Mucosa of rectum (tissue), 2 donors: ENCODE data around the gene TAS2R43.
"Not testable (repeated sequence)": the region's sequence is repeated elsewhere in the genome, so short reads cannot be mapped to it uniquely, and the experiment has no call there.

Source experiments
- H3K27ac ChIP-seq, 2 donors: one replicate each; pipeline ENCODE4 v1.7.0; 2013; ENCODE audit warnings: inconsistent platforms in 2 of 2, low read depth in 2 of 2, low read length in 2 of 2
- H3K27me3 ChIP-seq, 2 donors: one replicate each; pipeline ENCODE4 v1.7.0; 2013; ENCODE audit warnings: low read length in 2 of 2; ENCODE audit not compliant: control insufficient read depth in 2 of 2, insufficient read depth in 2 of 2
- H3K36me3 ChIP-seq, 2 donors: one replicate each; pipeline ENCODE4 v1.7.0; 2013; ENCODE audit warnings: low read length in 2 of 2; ENCODE audit not compliant: control insufficient read depth in 2 of 2, insufficient read depth in 2 of 2
- H3K4me1 ChIP-seq, 2 donors: one replicate each; pipeline ENCODE4 v1.7.0; 2013; ENCODE audit warnings: low read length in 2 of 2, mild to moderate bottlenecking in 1 of 2; ENCODE audit not compliant: control insufficient read depth in 2 of 2, insufficient read depth in 2 of 2
- H3K4me3 ChIP-seq, 2 donors: one replicate each; pipeline ENCODE4 v1.7.0; 2013; ENCODE audit warnings: low read length in 2 of 2
- H3K9ac ChIP-seq, 2 donors: one replicate each; pipeline ENCODE4 v1.7.0; 2013; ENCODE audit warnings: low read length in 2 of 2, low read depth in 1 of 2, mild to moderate bottlenecking in 1 of 2
- H3K9me3 ChIP-seq, 2 donors: one replicate each; pipeline ENCODE4 v1.7.0; 2013; ENCODE audit warnings: low read length in 2 of 2; ENCODE audit not compliant: control insufficient read depth in 2 of 2
- donor health status: healthy.
- donor health status: Normal muscosa, but diverticular disease.

The TAS2R43 gene, protein sequence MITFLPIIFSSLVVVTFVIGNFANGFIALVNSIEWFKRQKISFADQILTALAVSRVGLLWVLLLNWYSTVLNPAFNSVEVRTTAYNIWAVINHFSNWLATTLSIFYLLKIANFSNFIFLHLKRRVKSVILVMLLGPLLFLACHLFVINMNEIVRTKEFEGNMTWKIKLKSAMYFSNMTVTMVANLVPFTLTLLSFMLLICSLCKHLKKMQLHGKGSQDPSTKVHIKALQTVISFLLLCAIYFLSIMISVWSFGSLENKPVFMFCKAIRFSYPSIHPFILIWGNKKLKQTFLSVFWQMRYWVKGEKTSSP

DNA sequence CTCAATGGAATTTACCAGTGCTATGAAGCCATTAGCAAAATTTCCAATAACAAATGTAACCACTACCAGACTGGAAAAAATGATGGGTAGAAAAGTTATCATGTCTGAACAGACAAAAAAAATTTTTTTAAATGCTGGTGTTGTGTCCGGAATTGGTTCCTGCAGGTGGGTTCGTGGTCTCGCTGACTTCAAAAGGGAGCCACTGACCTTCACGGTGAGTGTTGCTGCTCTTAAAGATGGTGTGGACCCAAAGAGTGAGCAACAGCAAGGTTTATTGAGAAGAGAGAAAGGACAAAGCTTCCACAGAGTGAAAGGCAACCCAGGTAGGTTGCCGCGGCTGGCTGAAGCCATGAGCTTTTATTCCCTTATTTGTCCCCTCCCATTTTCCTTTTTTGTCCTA, at the start of gene TAS2R43:
Gene TAS2R43 (minus strand): TSS at position 186 of the 400 bp plus-strand sequence. CDS start 84 bp downstream, at position 102.
- H3K4me1 ChIP-seq: no peaks in the 10 kb centered on the region
- H3K9me3 ChIP-seq: no peaks in the 10 kb centered on the region
- no peak within 1 kb of the TSS for H3K9ac ChIP-seq
- H3K36me3 ChIP-seq: no peaks in the 10 kb centered on the region
- no peak within 1 kb of the TSS for H3K4me3 ChIP-seq
- H3K27me3 ChIP-seq: no peaks in the 10 kb centered on the region
- H3K27ac ChIP-seq: no peak within 1 kb of the TSS

DNA sequence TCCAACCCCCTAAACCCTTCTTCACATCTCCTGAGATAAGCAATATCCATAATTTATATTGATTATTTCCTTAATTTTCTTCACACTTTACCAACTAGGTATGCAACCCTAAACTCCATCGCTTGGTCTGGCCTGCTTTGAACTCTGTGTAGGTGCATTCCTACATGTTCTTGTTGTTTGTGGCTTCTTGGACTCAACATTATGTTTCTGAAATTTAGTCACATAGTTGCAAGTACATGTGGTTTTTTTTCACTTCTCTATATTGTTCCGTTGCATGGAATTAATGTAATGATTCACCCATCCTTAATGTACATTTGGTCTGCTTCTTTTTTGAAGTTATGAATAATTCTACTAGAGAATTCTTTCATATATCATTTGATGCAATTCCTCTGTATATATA, 44.0 kb upstream of the TAS2R43 start:
- H3K4me1 ChIP-seq: no peaks in the 10 kb centered on the region
- H3K9ac ChIP-seq: no peak overlapping the region
- no peaks in the 10 kb centered on the region for H3K9me3 ChIP-seq
- H3K27me3 ChIP-seq: no peaks in the 10 kb centered on the region
- no peak overlapping the region for H3K27ac ChIP-seq
- no peaks in the 10 kb centered on the region for H3K36me3 ChIP-seq
- H3K4me3 ChIP-seq: no peak overlapping the region

DNA sequence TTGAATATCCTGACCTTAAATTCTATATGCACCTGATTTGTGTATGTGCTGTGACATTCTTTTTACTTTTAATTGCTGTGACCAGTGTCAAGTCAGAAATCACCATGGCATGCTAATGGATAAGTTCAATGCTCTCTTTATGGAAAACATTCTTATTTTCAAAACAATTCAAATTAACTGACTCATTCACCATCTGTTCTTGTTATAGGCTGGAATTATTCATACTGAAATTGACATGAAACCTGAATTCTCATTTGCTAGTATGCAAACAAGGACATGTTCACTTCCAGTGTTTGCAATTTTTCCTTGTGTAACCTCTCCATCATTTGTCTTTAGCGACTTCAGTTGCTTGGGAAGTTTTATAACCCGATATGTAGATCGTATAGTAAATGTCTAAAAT, 42.2 kb upstream of the TAS2R43 start, which contains the start of gene TAS2R30:
Gene TAS2R30 (minus strand): TSS at position 340 of the 400 bp plus-strand sequence. CDS start 400 bp downstream, outside the sequence.
- Histone ChIP-seq H3K4me3 (no peak within 1 kb of the TSS), H3K27ac (no peak within 1 kb of the TSS), H3K27me3 (no peaks in the 10 kb centered on the region), H3K9ac (no peak within 1 kb of the TSS), H3K36me3 (no peaks in the 10 kb centered on the region), H3K4me1 (no peaks in the 10 kb centered on the region), H3K9me3 (no peaks in the 10 kb centered on the region)

DNA sequence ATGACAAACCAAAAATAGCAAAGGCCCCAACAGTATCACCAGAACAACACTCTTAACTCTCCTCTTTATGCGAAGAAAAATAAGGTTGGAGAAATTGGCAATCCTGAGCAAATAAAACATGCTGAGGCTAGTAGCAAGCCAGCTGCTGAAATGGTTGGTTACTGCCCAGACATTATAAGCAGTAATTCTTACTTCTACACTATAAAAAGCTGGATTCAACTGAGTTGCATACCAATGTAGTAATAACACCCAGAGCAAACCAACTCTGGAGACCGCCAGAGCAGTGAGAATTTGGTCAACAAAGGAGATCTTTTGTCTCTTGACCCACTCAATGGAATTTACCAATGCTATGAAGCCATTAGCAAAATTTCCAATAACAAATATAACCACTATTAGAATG, 41.7 kb upstream of the TAS2R43 start:
- Histone ChIP-seq H3K9me3 (no peaks in the 10 kb centered on the region), H3K4me3 (no peak overlapping the region), H3K9ac (no peak overlapping the region), H3K36me3 (no peaks in the 10 kb centered on the region), H3K27ac (no peak overlapping the region), H3K4me1 (no peaks in the 10 kb centered on the region), H3K27me3 (no peaks in the 10 kb centered on the region)

DNA sequence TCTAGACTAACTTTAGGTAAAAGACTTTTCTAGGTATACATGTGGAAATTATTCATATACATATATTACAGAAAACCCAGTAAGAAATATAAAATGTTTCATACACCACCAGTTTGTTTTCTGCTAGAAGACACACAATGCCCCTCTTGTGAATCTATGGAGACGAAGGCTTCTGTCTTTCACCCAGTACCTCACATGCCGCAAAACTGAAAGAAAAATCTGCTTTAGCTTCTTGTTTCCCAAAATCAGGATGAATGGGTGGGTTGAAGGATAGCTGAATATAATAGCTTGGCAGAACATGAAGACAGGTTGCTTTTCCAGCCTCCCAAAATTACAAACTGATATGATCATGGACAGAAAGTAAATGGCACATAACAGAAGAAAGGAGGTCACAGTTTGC, 41.0 kb upstream of the TAS2R43 start:
- Histone ChIP-seq H3K27me3 (no peaks in the 10 kb centered on the region), H3K9ac (no peak overlapping the region), H3K9me3 (no peaks in the 10 kb centered on the region), H3K27ac (no peak overlapping the region), H3K4me1 (no peaks in the 10 kb centered on the region), H3K4me3 (no peak overlapping the region), H3K36me3 (no peaks in the 10 kb centered on the region)

DNA sequence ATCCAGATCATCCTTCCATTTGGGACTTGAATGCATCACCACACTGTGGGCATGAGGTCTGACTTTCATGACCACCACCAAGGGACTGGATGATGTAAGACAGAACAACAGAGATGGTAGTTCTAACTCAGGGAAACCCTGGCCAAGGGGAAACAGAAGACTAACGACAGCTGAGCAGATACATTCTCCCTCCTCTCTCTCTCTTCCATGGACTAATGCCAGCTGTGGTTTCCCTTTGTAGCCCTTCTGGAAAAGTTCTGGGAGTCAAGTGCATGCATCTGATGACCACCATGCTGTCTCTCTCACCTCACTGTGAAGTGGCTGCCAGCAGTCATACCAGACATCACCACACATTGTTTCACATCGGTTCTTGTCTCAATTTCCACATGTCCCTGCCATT, 38.9 kb upstream of the TAS2R43 start:
- no peak overlapping the region for H3K27ac ChIP-seq
- no peaks in the 10 kb centered on the region for H3K36me3 ChIP-seq
- H3K4me1 ChIP-seq: no peaks in the 10 kb centered on the region
- H3K9me3 ChIP-seq: no peaks in the 10 kb centered on the region
- no peaks in the 10 kb centered on the region for H3K27me3 ChIP-seq
- no peak overlapping the region for H3K9ac ChIP-seq
- H3K4me3 ChIP-seq: no peak overlapping the region

DNA sequence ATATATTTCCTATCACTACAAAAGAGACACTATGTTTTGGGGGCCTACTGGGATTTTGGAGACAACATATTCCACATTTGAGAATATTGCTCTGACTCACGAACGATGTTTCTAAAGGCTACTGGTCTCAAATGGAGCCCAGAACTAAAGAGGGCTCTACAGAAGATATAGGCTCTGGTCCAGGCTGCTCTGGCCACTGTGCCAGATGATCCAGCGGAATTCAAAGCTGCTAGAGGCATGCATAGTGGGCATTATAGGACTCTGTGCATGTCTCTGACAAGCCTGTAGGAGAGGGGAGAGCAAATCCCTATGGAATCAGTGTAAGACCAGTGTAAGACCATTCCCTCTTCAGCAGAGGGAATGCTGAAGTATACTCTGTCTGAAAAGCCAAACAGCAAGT, 38.3 kb upstream of the TAS2R43 start:
- no peak overlapping the region for H3K4me3 ChIP-seq
- H3K9ac ChIP-seq: no peak overlapping the region
- no peak overlapping the region for H3K27ac ChIP-seq
- H3K4me1 ChIP-seq: no peaks in the 10 kb centered on the region
- no peaks in the 10 kb centered on the region for H3K9me3 ChIP-seq
- H3K36me3 ChIP-seq: no peaks in the 10 kb centered on the region
- no peaks in the 10 kb centered on the region for H3K27me3 ChIP-seq

DNA sequence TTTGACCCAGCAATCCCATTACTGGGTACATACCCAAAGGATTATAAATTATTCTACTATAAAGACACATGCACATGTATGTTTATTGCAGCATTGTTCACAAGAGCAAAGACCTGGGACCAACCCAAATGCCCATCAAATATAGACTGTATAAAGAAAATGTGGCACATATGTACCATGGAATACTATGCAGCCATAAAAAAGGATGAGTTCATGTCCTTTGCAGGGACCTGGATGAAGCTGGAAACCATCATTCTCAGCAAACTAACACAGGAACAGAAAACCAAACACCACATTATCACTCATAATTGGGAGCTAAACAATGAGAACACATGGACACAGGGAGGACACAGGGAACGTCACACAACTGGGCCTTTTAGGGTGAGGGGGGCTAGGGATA, 22.0 kb upstream of the TAS2R43 start:
- not testable (repeated sequence) for H3K9me3 ChIP-seq, H3K4me3 ChIP-seq, H3K9ac ChIP-seq, H3K27ac ChIP-seq, H3K4me1 ChIP-seq, H3K36me3 ChIP-seq, H3K27me3 ChIP-seq

DNA sequence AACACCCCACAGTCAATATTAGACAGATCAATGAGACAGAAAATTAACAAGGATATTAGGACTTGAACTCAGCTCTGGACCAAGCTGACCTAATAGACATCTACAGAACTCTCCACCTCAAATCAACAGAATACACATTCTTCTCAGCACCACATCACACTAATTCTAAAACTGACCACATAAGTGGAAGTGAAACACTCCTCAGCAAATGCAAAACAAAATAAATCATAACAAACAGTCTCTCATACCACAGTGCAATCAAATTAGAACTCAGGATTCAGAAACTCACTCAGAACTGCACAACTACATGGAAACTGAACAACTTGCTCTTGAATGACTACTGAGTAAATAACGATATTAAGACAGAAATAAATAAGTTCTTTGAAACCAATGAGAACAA, 19.1 kb upstream of the TAS2R43 start:
- H3K4me1 ChIP-seq, H3K9ac ChIP-seq, H3K27ac ChIP-seq, H3K4me3 ChIP-seq, H3K36me3 ChIP-seq, H3K9me3 ChIP-seq, H3K27me3 ChIP-seq: not testable (repeated sequence)

DNA sequence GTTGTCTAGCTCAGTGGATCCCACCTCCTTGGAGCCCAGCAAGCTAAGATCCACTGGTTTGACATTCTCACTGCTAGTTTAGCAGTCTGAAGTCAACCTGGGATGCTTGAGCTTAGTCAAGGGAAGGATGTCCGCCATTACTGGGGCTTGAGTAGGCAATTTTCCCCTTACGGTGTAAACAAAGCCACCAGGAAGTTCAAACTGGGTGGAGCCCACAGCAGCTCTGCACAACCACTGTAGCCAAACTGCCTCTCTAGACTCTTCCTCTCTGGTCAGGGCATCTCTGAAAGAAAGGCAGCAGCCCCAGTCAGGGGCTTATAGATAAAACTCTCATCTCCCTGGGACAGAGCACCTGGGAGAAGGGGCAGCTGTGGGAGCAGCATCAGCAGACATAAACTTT, 16.7 kb upstream of the TAS2R43 start:
- no peak overlapping the region for H3K9ac ChIP-seq
- no peak overlapping the region for H3K27ac ChIP-seq
- no peaks in the 10 kb centered on the region for H3K27me3 ChIP-seq
- no peaks in the 10 kb centered on the region for H3K9me3 ChIP-seq
- H3K4me1 ChIP-seq: no peaks in the 10 kb centered on the region
- H3K36me3 ChIP-seq: no peaks in the 10 kb centered on the region
- H3K4me3 ChIP-seq: no peak overlapping the region
